ENCODE data around the gene THOP1. TPM values are rescaled to one million over a fixed set of nuclear protein-coding genes. Genes with fewer than 3 reads are reported as not detected.

The THOP1 gene
- total RNA-seq, 1 experiment from 2014 or later, result 114 TPM

- no peak overlapping the region for H3K4me3 Mint-ChIP-seq (ENCODE audit: unreplicated experiment)
- no peaks in the 10 kb centered on the region for H3K27me3 Mint-ChIP-seq (ENCODE audit: insufficient read depth, unreplicated experiment)
- TF ChIP-seq CTCF (IDR thresholded peaks at IDR 0.05; ENCODE audit: unreplicated experiment), result no peak
- POLR2A ChIA-PET, result no interaction called here
- CTCF ChIA-PET, result no interaction called here
- peaks cover 45% of the 10 kb centered on the region for H3K36me3 Mint-ChIP-seq (ENCODE audit: insufficient read depth, unreplicated experiment)
- BruUV-seq (replicated peaks), result no TSS peak
- H3K9me3 Mint-ChIP-seq (ENCODE audit: unreplicated experiment), result no peaks in the 10 kb centered on the region
- H3K4me1 Mint-ChIP-seq (ENCODE audit: insufficient read depth, unreplicated experiment), result no peaks in the 10 kb centered on the region
- intact Hi-C loops (cut with micrococcal nuclease), result no loop called here
- no peak for DNase-seq (ENCODE audit: unreplicated experiment)
- no peak overlapping the region for H3K27ac Mint-ChIP-seq (ENCODE audit: low read depth, unreplicated experiment)
Measured at GRCh38 chr19:2805261-2805900, 20.1 kb downstream of the THOP1 start.

- Mint-ChIP-seq H3K4me3 (ENCODE audit: unreplicated experiment) (no peak overlapping the region), H3K36me3 (ENCODE audit: insufficient read depth, unreplicated experiment) (peaks cover 45% of the 10 kb centered on the region), H3K27ac (ENCODE audit: low read depth, unreplicated experiment) (no peak overlapping the region), H3K4me1 (ENCODE audit: insufficient read depth, unreplicated experiment) (no peaks in the 10 kb centered on the region), H3K9me3 (ENCODE audit: unreplicated experiment) (no peaks in the 10 kb centered on the region), H3K27me3 (ENCODE audit: insufficient read depth, unreplicated experiment) (no peaks in the 10 kb centered on the region)
- BruUV-seq (replicated peaks), result no TSS peak
- CTCF ChIA-PET, result no interaction called here
- no peak for DNase-seq (ENCODE audit: unreplicated experiment)
- TF ChIP-seq CTCF (IDR thresholded peaks at IDR 0.05; ENCODE audit: unreplicated experiment), result no peak
- POLR2A ChIA-PET, result no interaction called here
- intact Hi-C loops (cut with micrococcal nuclease), result no loop called here
Measured at GRCh38 chr19:2805991-2806649, 20.8 kb downstream of the THOP1 start.

GRCh38 chr19:2806736-2807378 lies 21.6 kb downstream of the THOP1 start:
- Mint-ChIP-seq H3K36me3 (ENCODE audit: insufficient read depth, unreplicated experiment) (peaks cover 44% of the 10 kb centered on the region), H3K27me3 (ENCODE audit: insufficient read depth, unreplicated experiment) (no peaks in the 10 kb centered on the region), H3K4me1 (ENCODE audit: insufficient read depth, unreplicated experiment) (no peaks in the 10 kb centered on the region), H3K9me3 (ENCODE audit: unreplicated experiment) (no peaks in the 10 kb centered on the region), H3K27ac (ENCODE audit: low read depth, unreplicated experiment) (no peak overlapping the region), H3K4me3 (ENCODE audit: unreplicated experiment) (no peak overlapping the region)
- no peak for TF ChIP-seq CTCF (IDR thresholded peaks at IDR 0.05; ENCODE audit: unreplicated experiment)
- ChIA-PET POLR2A (no interaction called here), CTCF (interaction anchor here (2.1 kb wide), 1 partner anchor 13 kb away, joined by 7 read pairs; the partner anchor contains the start of gene ZNF554)
- DNase-seq (ENCODE audit: unreplicated experiment), result no peak
- intact Hi-C loops (cut with micrococcal nuclease), result no loop called here
- no TSS peak for BruUV-seq (replicated peaks)

- ChIA-PET CTCF (interaction anchor here (2.1 kb wide), 1 partner anchor 12 kb away, joined by 7 read pairs; the partner anchor contains the start of gene ZNF554), POLR2A (no interaction called here)
- no peak for DNase-seq (ENCODE audit: unreplicated experiment)
- H3K27ac Mint-ChIP-seq (ENCODE audit: low read depth, unreplicated experiment), result no peak overlapping the region
- H3K27me3 Mint-ChIP-seq (ENCODE audit: insufficient read depth, unreplicated experiment), result no peaks in the 10 kb centered on the region
- BruUV-seq (replicated peaks), result TSS peak; percentile 50
- H3K36me3 Mint-ChIP-seq (ENCODE audit: insufficient read depth, unreplicated experiment), result peaks cover 39% of the 10 kb centered on the region
- no peak for TF ChIP-seq CTCF (IDR thresholded peaks at IDR 0.05; ENCODE audit: unreplicated experiment)
- no peaks in the 10 kb centered on the region for H3K4me1 Mint-ChIP-seq (ENCODE audit: insufficient read depth, unreplicated experiment)
- H3K4me3 Mint-ChIP-seq (ENCODE audit: unreplicated experiment), result no peak overlapping the region
- H3K9me3 Mint-ChIP-seq (ENCODE audit: unreplicated experiment), result no peaks in the 10 kb centered on the region
- intact Hi-C loops (cut with micrococcal nuclease), result no loop called here
Measured at GRCh38 chr19:2807379-2808128, 22.3 kb downstream of the THOP1 start.

Data from MCF 10A (cell line).